Activated T-helper 17 cell treated with anti-CD3 and anti-CD28 coated beads, Interleukin-2, amount 50 U/mL, for 72 hours (primary cell): Measurements from ENCODE around the gene BCL11A. TPM values are rescaled to one million over a fixed set of nuclear protein-coding genes. Genes with fewer than 3 reads are reported as not detected.

Experiments used
- ATAC-seq: fragments of 150-1000 bp; cut with Tn5 transposase; replicated peaks from 2 replicates; pipeline ENCODE4 v1.10.0; 2021; ENCODE audit warnings: mild to moderate bottlenecking, moderate library complexity
- H3K27ac Mint-ChIP-seq: one replicate; pipeline ENCODE4 v1.8.0; 2022; ENCODE audit warnings: mixed read lengths
- H3K27me3 Mint-ChIP-seq: one replicate; pipeline ENCODE4 v1.8.0; 2022; ENCODE audit warnings: mixed read lengths
- H3K36me3 Mint-ChIP-seq: one replicate; pipeline ENCODE4 v1.8.0; 2022; ENCODE audit warnings: low read depth, mild to moderate bottlenecking, mixed read lengths
- H3K4me1 Mint-ChIP-seq: one replicate; pipeline ENCODE4 v1.8.0; 2022; ENCODE audit warnings: mixed read lengths
- H3K4me3 Mint-ChIP-seq: one replicate; pipeline ENCODE4 v1.8.0; 2022; ENCODE audit warnings: mild to moderate bottlenecking, mixed read lengths
- H3K9me3 Mint-ChIP-seq: one replicate; pipeline ENCODE4 v1.8.0; 2022; ENCODE audit warnings: mixed read lengths
- total RNA-seq, 2 donors: library from RNA; stranded (reverse); gene quantifications; one replicate each; pipeline ENCODE4 v1.2.3, GENCODE V29; 2022

BCL11A gene
- total RNA-seq, 2 donors from 2014 or later: 0.90 TPM; not detected in 1

- H3K9me3 Mint-ChIP-seq: no peaks in the 10 kb centered on the region
- H3K4me1 Mint-ChIP-seq: peaks cover 2% of the 10 kb centered on the region
- H3K36me3 Mint-ChIP-seq: no peaks in the 10 kb centered on the region
- no peak for ATAC-seq
- H3K27ac Mint-ChIP-seq: no peak overlapping the region
- peaks cover 52% of the 10 kb centered on the region for H3K27me3 Mint-ChIP-seq
- H3K4me3 Mint-ChIP-seq: no peak overlapping the region
Observed at GRCh38 chr2:60544062-60544461, 9.4 kb downstream of the BCL11A start.

- Mint-ChIP-seq H3K27ac (no peak overlapping the region), H3K4me1 (no peaks in the 10 kb centered on the region), H3K27me3 (peaks cover 37% of the 10 kb centered on the region), H3K9me3 (no peaks in the 10 kb centered on the region), H3K36me3 (no peaks in the 10 kb centered on the region), H3K4me3 (no peak overlapping the region)
- ATAC-seq: no peak
Observed at GRCh38 chr2:60541056-60541651, 12.3 kb downstream of the BCL11A start.

GRCh38 chr2:60540074-60540473 lies 13.4 kb downstream of the BCL11A start:
- Mint-ChIP-seq H3K4me1 (no peaks in the 10 kb centered on the region), H3K36me3 (no peaks in the 10 kb centered on the region), H3K9me3 (no peaks in the 10 kb centered on the region), H3K27me3 (peaks cover 37% of the 10 kb centered on the region), H3K4me3 (no peak overlapping the region), H3K27ac (no peak overlapping the region)
- ATAC-seq: no peak

- Mint-ChIP-seq H3K9me3 (no peaks in the 10 kb centered on the region), H3K27me3 (peaks cover 33% of the 10 kb centered on the region), H3K4me1 (no peaks in the 10 kb centered on the region), H3K36me3 (no peaks in the 10 kb centered on the region), H3K27ac (no peak overlapping the region), H3K4me3 (no peak overlapping the region)
- ATAC-seq: no peak
Observed at GRCh38 chr2:60539140-60539539, 14.3 kb downstream of the BCL11A start.

- no peaks in the 10 kb centered on the region for H3K36me3 Mint-ChIP-seq
- H3K9me3 Mint-ChIP-seq: no peaks in the 10 kb centered on the region
- peaks cover 28% of the 10 kb centered on the region for H3K27me3 Mint-ChIP-seq
- no peak for ATAC-seq
- H3K4me1 Mint-ChIP-seq: no peaks in the 10 kb centered on the region
- no peak overlapping the region for H3K4me3 Mint-ChIP-seq
- H3K27ac Mint-ChIP-seq: no peak overlapping the region
Observed at GRCh38 chr2:60538101-60538500, 15.4 kb downstream of the BCL11A start.

GRCh38 chr2:60536746-60537145 lies 16.7 kb downstream of the BCL11A start:
- Mint-ChIP-seq H3K27me3 (peaks cover 35% of the 10 kb centered on the region), H3K27ac (no peak overlapping the region)

GRCh38 chr2:60535685-60536312 lies 17.7 kb downstream of the BCL11A start:
- H3K36me3 Mint-ChIP-seq: no peaks in the 10 kb centered on the region
- ATAC-seq: no peak
- H3K4me3 Mint-ChIP-seq: no peak overlapping the region
- no peaks in the 10 kb centered on the region for H3K4me1 Mint-ChIP-seq
- H3K27me3 Mint-ChIP-seq: peaks cover 41% of the 10 kb centered on the region
- H3K27ac Mint-ChIP-seq: no peak overlapping the region
- no peaks in the 10 kb centered on the region for H3K9me3 Mint-ChIP-seq

More at GRCh38 chr2:60536746-60537145, 16.7 kb downstream of the BCL11A start:
- no peak overlapping the region for H3K4me3 Mint-ChIP-seq
- H3K4me1 Mint-ChIP-seq: no peaks in the 10 kb centered on the region
- ATAC-seq: no peak
- no peaks in the 10 kb centered on the region for H3K9me3 Mint-ChIP-seq
- H3K36me3 Mint-ChIP-seq: no peaks in the 10 kb centered on the region

GRCh38 chr2:60534892-60535684 lies 18.4 kb downstream of the BCL11A start:
- Mint-ChIP-seq H3K27ac (no peak overlapping the region), H3K36me3 (no peaks in the 10 kb centered on the region), H3K4me1 (no peaks in the 10 kb centered on the region), H3K4me3 (no peak overlapping the region), H3K27me3 (peaks cover 47% of the 10 kb centered on the region), H3K9me3 (no peaks in the 10 kb centered on the region)
- no peak for ATAC-seq

- Mint-ChIP-seq H3K27ac (no peak overlapping the region), H3K27me3 (peaks cover 51% of the 10 kb centered on the region), H3K4me1 (no peaks in the 10 kb centered on the region), H3K9me3 (no peaks in the 10 kb centered on the region), H3K4me3 (no peak overlapping the region), H3K36me3 (no peaks in the 10 kb centered on the region)
- no peak for ATAC-seq
Observed at GRCh38 chr2:60534052-60534685, 19.3 kb downstream of the BCL11A start.

- no peak overlapping the region for H3K4me3 Mint-ChIP-seq
- H3K9me3 Mint-ChIP-seq: no peaks in the 10 kb centered on the region
- H3K4me1 Mint-ChIP-seq: no peaks in the 10 kb centered on the region
- peaks cover 52% of the 10 kb centered on the region for H3K27me3 Mint-ChIP-seq
- no peak overlapping the region for H3K27ac Mint-ChIP-seq
- ATAC-seq: no peak
- no peaks in the 10 kb centered on the region for H3K36me3 Mint-ChIP-seq
Observed at GRCh38 chr2:60533101-60534051, 20.1 kb downstream of the BCL11A start.

GRCh38 chr2:60532421-60532820 lies 21.0 kb downstream of the BCL11A start:
- H3K9me3 Mint-ChIP-seq: no peaks in the 10 kb centered on the region
- H3K27me3 Mint-ChIP-seq: peaks cover 60% of the 10 kb centered on the region
- H3K4me1 Mint-ChIP-seq: no peaks in the 10 kb centered on the region

GRCh38 chr2:60531701-60532133 lies 21.7 kb downstream of the BCL11A start:
- peaks cover 64% of the 10 kb centered on the region for H3K27me3 Mint-ChIP-seq
- ATAC-seq: no peak
- H3K27ac Mint-ChIP-seq: no peak overlapping the region

More at GRCh38 chr2:60532421-60532820, 21.0 kb downstream of the BCL11A start:
- Mint-ChIP-seq H3K4me3 (no peak overlapping the region), H3K27ac (no peak overlapping the region), H3K36me3 (no peaks in the 10 kb centered on the region)
- no peak for ATAC-seq

GRCh38 chr2:60530660-60531281 lies 22.7 kb downstream of the BCL11A start:
- H3K27ac Mint-ChIP-seq: no peak overlapping the region
- no peaks in the 10 kb centered on the region for H3K9me3 Mint-ChIP-seq
- H3K27me3 Mint-ChIP-seq: peaks cover 56% of the 10 kb centered on the region
- ATAC-seq: no peak
- H3K4me1 Mint-ChIP-seq: no peaks in the 10 kb centered on the region
- H3K4me3 Mint-ChIP-seq: no peak overlapping the region
- no peaks in the 10 kb centered on the region for H3K36me3 Mint-ChIP-seq

More at GRCh38 chr2:60531701-60532133, 21.7 kb downstream of the BCL11A start:
- Mint-ChIP-seq H3K4me1 (no peaks in the 10 kb centered on the region), H3K4me3 (no peak overlapping the region), H3K9me3 (no peaks in the 10 kb centered on the region), H3K36me3 (no peaks in the 10 kb centered on the region)
